ENCODE results near the gene DNASE1L1.
A peak's percentile ranks its signal among the peaks of the same experiment; 100 is the strongest.

Gene DNASE1L1

GRCh38 chrX:154436374-154436982 is 27.4 kb upstream of the DNASE1L1 start:
- DNase-seq: peak; percentile 65

DNA sequence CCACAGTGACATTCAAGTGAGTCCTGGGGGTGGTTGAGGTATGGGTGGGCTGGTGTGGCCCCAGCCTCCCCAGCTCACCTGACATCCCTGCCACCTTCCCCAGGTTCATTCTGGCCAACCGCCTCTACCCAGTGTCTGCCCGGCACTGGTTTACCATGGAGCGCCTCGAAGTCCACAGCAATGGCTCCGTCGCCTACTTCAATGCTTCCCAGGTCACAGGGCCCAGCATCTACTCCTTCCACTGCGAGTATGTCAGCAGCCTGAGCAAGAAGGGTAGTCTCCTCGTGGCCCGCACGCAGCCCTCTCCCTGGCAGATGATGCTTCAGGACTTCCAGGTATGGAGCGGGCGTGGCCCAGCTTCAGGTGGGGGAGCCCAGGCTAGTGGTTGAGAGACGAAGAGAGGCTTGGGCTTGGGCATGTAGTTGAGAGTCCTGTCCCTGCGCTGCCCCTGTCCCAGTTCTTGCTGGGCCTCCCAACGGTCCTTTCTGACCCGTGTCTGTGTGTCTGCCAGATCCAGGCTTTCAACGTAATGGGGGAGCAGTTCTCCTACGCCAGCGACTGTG is 26.2 kb upstream of the DNASE1L1 start:
- DNase-seq: no peak

DNA sequence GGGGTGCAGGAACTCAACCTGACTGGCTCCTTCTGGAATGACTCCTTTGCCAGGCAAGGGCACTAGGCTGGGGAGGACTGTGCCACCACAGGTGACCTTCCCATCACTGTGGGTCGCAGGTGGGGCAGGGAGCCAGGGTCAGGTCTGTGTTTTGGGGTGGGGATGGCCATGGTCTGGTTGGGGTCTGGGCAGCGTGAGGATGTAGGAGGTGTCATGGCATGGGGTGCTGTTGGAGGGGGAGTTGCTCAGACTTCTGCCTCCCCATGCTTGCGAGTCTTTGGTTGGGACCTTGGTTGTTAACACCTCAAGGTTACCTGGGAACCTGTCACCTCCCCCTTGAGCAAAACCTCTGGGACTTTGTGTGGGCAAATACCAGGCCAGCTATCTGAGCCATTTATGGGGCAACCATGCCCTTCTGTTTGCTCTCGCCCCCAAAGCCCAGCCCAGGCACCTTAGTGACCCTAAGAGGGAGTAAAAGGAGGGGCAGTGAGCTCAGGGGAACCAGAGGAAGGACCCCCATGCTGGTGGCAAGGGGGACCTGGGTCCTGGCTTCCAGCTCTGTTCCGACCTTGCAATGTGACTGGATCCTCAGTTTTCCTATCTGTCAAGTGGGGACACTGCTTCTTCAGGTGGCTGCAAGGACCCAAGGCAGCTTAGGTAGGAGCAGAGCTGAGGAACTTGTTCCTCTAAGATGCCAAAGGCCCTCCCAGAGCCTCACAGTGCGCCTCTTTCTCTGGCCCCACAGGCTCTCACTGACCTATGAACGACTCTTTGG is 25.5 kb upstream of the DNASE1L1 start:
- no peak for DNase-seq

DNA sequence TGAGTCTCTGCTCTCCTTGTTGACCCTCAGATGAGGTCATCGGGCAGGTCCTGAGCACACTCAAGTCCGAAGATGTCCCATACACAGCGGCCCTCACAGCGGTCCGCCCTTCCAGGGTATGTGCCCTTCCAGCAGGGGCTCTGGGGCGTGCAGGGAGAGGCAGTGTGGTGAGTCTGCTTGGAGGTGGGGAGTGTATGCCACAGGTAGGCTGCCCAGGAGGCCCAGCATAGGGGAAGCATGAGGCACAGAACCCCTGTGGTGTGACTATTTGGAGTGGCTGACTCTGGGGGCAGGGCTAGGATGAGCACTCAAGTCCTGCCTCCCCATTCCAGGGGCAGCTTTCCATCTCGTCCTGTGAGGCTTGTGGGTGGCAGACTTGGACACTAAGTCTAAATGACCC is 24.6 kb upstream of the DNASE1L1 start:
- DNase-seq: no peak

GRCh38 chrX:154432210-154432609 is 23.2 kb upstream of the DNASE1L1 start:
- DNase-seq: no peak

DNA sequence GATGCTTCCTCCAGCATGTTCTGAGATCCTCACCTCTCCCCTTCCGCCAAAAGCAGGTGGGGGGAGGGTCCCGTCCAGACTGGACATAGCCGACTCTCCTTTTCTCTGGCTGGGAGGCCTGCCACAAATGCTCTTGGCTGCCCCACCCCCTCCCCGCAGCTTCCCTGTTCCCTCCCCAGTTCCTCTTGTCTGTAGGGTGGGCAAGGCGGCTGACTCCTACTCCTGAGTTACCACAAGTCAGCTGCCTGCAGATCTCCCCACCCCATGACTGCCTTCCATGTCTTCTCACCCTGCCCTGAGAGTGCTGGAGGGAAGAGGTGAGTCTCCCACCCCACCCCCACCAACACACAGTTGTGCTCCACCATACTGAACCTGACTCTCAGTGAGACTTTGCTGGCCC is 22.3 kb upstream of the DNASE1L1 start:
- no peak for DNase-seq

DNA sequence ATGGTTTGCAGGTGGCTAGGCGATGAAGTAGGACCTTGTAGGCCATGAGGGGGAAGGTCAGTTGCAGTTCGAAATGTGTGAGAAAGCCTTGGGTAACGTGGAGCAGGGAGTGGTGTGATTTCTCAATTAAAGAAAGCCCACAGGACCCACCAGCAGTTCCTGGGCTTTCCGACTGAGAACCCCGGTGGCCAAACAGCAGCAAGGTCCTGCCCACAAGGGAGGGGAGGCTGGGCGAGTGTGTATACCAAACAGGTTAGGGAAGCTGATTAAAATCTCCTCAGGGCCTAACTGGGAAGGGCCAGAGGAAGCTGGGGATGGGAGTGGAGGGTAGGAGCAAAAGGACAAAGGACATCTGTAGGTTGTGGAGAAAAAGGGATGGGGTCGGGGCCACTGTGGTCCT is 21.9 kb upstream of the DNASE1L1 start:
- no peak for DNase-seq

- no peak for DNase-seq
Measured at GRCh38 chrX:154430479-154430878, 21.4 kb upstream of the DNASE1L1 start.

DNA sequence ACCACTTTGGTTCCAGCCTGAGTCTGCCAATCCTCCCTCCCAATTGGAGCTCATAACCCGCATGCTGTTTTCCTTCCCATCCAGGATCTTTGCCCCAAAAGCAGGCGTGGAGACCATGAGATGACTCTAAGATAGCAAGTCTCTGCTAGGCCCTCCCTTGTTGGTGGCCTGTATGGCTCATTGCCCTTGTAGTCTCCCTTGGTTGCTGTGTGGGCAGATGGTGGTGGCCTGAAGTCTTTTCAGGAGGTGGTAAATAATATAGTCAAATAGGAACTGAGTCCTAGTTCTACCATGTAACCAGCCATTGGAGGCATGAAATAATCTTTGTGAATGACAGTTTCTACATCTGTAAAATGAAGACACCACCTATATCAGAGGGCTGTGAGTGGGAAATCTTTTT is 20.7 kb upstream of the DNASE1L1 start:
- no peak for DNase-seq

DNA sequence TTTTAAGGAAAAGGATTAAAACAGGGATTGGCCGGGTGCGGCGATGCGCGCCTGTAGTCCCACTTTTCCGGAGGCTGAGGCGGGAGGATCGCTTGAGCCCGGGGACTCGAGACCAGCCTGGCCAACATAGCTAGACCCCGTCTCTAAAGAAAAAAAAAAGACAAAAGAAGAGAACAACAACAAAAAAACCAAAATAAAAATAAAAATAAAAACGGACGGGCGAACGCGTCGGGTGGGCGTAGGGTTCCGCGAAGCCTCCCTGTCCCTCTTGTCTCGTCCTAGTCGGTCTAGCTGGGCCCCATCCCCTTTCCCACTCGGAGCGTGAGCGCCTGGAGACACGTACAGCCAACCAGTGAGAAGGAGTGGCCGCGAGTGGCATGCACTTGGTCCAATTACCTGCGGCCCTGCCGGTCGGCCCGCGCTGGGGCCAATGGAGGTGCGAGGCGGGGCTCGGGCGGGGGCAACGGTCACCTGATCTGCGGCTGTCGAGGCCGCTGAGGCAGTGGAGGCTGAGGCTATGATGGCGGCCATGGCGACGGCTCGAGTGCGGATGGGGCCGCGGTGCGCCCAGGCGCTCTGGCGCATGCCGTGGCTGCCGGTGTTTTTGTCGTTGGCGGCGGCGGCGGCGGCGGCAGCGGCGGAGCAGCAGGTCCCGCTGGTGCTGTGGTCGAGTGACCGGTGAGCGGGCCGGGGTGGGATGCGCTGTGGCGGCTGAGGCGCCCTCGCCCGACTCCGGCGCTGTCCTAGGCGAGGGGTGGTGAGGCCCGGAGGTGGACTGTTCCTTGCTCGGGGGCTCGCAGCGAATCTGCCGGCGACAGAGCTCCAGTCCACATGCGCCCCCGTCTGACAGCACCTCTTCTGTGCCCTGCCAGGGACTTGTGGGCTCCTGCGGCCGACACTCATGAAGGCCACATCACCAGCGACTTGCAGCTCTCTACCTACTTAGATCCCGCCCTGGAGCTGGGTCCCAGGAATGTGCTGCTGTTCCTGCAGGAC is 19.4 kb upstream of the DNASE1L1 start, which contains the start of gene ATP6AP1:
Gene ATP6AP1, plus strand, starts transcription at position 502 of the 996 bp plus-strand sequence. Its CDS starts 16 bp downstream, at position 518.
- peak; percentile 95 for DNase-seq

- no peak for DNase-seq
Measured at GRCh38 chrX:154426916-154427770, 18.1 kb upstream of the DNASE1L1 start.

GRCh38 chrX:154420402-154420756 is 11.3 kb upstream of the DNASE1L1 start:
- no peak for DNase-seq

GRCh38 chrX:154419688-154420401 is 10.8 kb upstream of the DNASE1L1 start:
- no peak for DNase-seq

DNA sequence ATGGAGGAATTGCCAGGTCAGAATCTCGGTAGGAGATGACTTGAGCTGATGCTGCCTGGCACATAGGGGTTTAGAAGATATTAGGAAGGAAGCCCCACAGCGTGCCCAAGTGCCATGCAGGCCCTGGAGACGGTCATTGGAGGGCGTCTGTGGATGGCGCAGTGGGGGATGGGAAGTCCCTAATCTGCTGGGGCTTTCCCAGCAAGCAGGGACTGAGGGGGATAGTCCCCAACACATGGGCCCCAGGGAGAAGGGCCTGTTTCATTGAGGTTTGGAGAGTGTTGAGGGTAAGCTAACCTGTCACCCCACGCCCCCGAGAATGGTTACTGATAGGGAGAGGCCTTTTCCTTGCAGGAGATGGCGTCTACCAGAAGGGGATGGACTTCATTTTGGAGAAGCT is 10.1 kb upstream of the DNASE1L1 start:
- no peak for DNase-seq

DNA sequence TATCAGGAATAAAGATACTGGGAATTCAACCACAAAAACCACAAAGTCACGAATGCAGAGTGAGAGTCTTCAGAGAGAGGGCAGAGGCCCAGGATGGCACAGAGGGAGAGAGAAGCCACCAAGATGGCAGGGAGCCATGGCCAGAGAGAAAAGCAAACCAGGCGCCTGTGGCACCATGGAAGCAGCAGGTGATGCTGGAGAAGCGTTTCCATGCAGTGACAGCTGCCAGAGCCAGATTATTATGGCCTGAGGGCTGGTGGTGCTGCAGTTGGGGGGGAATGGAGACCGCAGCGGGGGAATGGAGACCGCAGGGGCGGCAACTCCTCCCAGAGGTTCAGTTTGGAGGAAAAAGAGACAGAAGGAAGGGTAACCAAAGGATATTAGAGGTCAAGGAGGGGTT is 8.1 kb upstream of the DNASE1L1 start:
- DNase-seq: peak; percentile 75

GRCh38 chrX:154413142-154413541 is 4.1 kb upstream of the DNASE1L1 start:
- no peak for DNase-seq

DNA sequence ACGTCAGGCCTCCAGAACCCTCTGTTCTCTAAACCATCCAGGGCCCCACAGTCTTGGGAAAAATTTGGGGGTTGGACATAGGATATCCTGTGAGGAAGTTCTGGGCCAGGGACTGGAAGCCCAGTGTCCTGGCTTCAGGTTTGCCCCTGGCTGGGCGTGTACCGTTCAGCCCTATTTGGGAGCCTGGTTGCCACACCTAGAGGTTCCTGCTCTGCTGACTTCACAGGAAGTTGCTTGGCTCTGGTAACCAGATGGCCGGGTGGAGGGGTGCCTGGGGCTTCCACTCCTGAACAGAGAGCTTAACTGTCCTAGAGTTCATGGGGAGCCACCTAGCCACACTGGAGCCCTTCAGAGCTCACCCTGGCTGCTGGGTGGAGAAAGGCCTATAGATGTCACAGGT is 3.4 kb upstream of the DNASE1L1 start:
- DNase-seq: no peak

- peak; percentile 71 for DNase-seq
Measured at GRCh38 chrX:154411981-154412340, 2.9 kb upstream of the DNASE1L1 start.

GRCh38 chrX:154408659-154409221 is 314 bp downstream of the DNASE1L1 start:
- no peak for DNase-seq

GRCh38 chrX:154404625-154405192 is 4.3 kb downstream of the DNASE1L1 start:
- DNase-seq: no peak

DNA sequence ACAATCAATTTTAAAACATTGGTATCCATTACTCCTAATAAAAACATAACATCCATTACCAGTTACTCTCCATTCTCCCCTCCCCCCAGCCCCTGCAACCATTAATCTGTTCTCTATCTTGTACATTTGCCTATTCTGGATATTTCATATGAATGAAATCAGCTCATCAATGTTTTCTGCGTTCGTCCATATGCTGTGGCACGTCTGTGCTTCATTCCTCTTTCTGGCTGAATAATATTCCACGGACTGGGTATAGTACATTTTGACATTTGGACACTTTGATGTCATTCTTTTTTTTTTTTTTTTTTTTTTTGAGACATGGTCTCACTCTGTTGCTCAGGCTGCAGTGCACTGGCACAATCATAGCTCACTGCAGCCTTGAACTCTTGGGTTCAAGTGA is 5.2 kb downstream of the DNASE1L1 start:
- DNase-seq: no peak

Data from NCI-H146 (cell line).